ENCODE results near the gene C6. TPM values are rescaled to one million over a fixed set of nuclear protein-coding genes. Genes with fewer than 3 reads are reported as not detected.
"Not testable (repeated sequence)": the region's sequence is repeated elsewhere in the genome, so short reads cannot be mapped to it uniquely, and the experiment has no call there.

The C6 gene
- total RNA-seq, 2 experiments from 2014 or later: not detected

GRCh38 chr5:41223962-41224361 lies 10.6 kb upstream of the C6 start:
- Mint-ChIP-seq H3K4me1 (ENCODE audit: low read depth) (no peaks in the 10 kb centered on the region), H3K27ac (no peak overlapping the region), H3K36me3 (ENCODE audit: low read depth) (no peaks in the 10 kb centered on the region), H3K27me3 (ENCODE audit: low read depth) (no peaks in the 10 kb centered on the region), H3K9me3 (ENCODE audit: insufficient read depth) (peaks cover 4% of the 10 kb centered on the region), H3K4me3 (no peak overlapping the region)
- ATAC-seq (no peak), DNase-seq (no peak)
- ChIA-PET CTCF (no interaction called here), POLR2A (no interaction called here)

GRCh38 chr5:41219658-41220269 lies 6.4 kb upstream of the C6 start:
- Mint-ChIP-seq H3K27ac (no peak overlapping the region), H3K9me3 (ENCODE audit: insufficient read depth) (no peaks in the 10 kb centered on the region), H3K4me1 (ENCODE audit: low read depth) (no peaks in the 10 kb centered on the region), H3K36me3 (ENCODE audit: low read depth) (no peaks in the 10 kb centered on the region), H3K27me3 (ENCODE audit: low read depth) (no peaks in the 10 kb centered on the region), H3K4me3 (no peak overlapping the region)
- ChIA-PET CTCF (no interaction called here), POLR2A (no interaction called here)
- DNase-seq (no peak), ATAC-seq (no peak)

GRCh38 chr5:41218929-41219657 lies 5.8 kb upstream of the C6 start:
- ChIA-PET POLR2A (no interaction called here), CTCF (no interaction called here)
- Mint-ChIP-seq H3K27me3 (ENCODE audit: low read depth) (no peaks in the 10 kb centered on the region), H3K9me3 (ENCODE audit: insufficient read depth) (no peaks in the 10 kb centered on the region), H3K27ac (no peak overlapping the region), H3K36me3 (ENCODE audit: low read depth) (no peaks in the 10 kb centered on the region), H3K4me3 (no peak overlapping the region), H3K4me1 (ENCODE audit: low read depth) (no peaks in the 10 kb centered on the region)
- DNase-seq: no peak
- ATAC-seq: no peak

DNA sequence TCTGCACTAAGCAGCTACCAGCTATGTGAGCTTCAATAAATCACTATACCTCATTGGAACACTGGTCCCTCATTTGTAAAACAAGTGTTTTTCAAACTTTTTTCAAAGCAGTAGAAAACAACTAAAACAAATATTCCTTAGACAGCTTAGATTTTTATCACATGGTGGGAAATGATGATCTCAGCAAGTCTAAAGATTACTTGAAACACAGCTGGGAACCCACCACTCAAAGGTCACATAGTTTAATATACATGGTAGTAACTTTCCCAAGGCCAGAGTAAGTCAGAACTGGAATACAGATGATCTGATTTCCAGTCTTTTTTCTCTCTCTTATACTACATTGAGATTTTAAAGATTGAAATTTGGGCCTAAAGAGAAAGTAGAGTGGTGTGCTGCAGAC lies 850 bp upstream of the C6 start:
- Mint-ChIP-seq H3K4me3 (no peak overlapping the region), H3K27ac (no peak overlapping the region), H3K27me3 (ENCODE audit: low read depth) (no peaks in the 10 kb centered on the region), H3K4me1 (ENCODE audit: low read depth) (no peaks in the 10 kb centered on the region), H3K36me3 (ENCODE audit: low read depth) (no peaks in the 10 kb centered on the region), H3K9me3 (ENCODE audit: insufficient read depth) (no peaks in the 10 kb centered on the region)
- no peak for ATAC-seq
- ChIA-PET POLR2A (no interaction called here), CTCF (no interaction called here)
- DNase-seq: no peak

DNA sequence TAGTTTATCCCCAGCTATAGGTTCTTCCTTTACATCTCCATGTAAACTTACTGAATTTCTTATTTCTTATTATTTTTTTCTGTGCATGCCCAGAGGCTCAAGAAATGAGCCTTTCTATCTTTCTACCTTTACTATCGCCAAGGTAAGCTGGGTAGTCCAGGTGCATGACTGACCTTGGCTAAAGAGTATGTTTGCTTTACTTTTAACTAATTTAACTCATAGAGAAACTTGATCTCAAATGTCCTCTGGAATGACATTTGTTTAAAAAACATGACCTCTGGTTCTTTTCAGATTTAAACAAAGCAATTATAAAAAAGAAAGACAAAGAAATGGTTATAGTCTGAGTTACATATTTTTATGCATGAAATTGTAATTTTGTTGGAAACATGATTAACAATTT lies 397 bp downstream of the C6 start:
- CTCF ChIA-PET: no interaction called here
- Mint-ChIP-seq H3K9me3 (ENCODE audit: insufficient read depth) (no peaks in the 10 kb centered on the region), H3K27me3 (ENCODE audit: low read depth) (no peaks in the 10 kb centered on the region), H3K36me3 (ENCODE audit: low read depth) (no peaks in the 10 kb centered on the region), H3K4me1 (ENCODE audit: low read depth) (no peaks in the 10 kb centered on the region), H3K4me3 (no peak overlapping the region), H3K27ac (no peak overlapping the region)
- no peak for DNase-seq
- POLR2A ChIA-PET: no interaction called here
- no peak for ATAC-seq

DNA sequence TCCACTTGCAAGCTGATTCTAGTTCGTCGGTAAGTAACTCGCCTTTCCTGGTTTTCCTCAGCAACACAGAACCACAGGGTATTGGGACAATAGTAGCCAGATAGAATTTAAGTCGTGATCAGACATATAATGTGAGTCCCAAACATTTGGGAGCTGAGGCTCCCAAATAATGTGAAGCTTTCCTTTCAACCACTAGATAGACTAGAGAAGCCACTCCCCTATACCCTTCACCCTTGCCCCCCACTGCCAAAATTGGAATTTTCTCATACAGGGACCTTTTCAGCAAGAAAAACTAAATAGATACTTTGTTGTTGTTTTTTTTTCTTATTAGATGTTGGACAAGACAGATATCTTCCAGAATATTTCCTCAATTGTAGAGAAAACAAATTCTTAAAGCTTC lies 1.9 kb downstream of the C6 start:
- CTCF ChIA-PET: no interaction called here
- POLR2A ChIA-PET: no interaction called here
- H3K4me1 Mint-ChIP-seq (ENCODE audit: low read depth): no peaks in the 10 kb centered on the region

DNA sequence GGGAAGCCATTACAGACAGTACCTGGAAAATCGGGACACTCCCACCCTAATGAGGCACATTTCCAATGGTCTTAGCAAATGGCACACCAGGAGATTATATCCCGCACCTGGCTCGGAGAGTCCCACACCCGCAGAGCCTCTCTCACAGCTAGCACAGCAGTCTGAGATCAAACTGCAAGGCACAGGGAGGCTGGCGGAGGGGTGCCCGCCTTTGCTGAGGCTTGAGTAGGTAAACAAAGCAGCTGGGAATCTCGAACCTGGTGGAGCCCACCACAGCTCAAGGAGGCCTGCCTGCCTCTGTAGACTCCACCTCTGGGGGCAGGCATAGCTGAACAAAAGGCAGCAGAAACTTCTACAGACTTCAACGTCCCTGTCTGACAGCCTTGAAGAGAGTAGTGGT lies 7.9 kb downstream of the C6 start:
- H3K27me3 Mint-ChIP-seq (ENCODE audit: low read depth); ATAC-seq; H3K27ac Mint-ChIP-seq; H3K36me3 Mint-ChIP-seq (ENCODE audit: low read depth); CTCF ChIA-PET; H3K4me3 Mint-ChIP-seq; H3K4me1 Mint-ChIP-seq (ENCODE audit: low read depth); POLR2A ChIA-PET; DNase-seq; H3K9me3 Mint-ChIP-seq (ENCODE audit: insufficient read depth): not testable (repeated sequence)

More for the DNA sequence above, 1.9 kb downstream of the C6 start:
- DNase-seq (no peak), ATAC-seq (no peak)
- Mint-ChIP-seq H3K4me3 (no peak overlapping the region), H3K27ac (no peak overlapping the region), H3K9me3 (ENCODE audit: insufficient read depth) (no peaks in the 10 kb centered on the region), H3K36me3 (ENCODE audit: low read depth) (no peaks in the 10 kb centered on the region), H3K27me3 (ENCODE audit: low read depth) (no peaks in the 10 kb centered on the region)

- Mint-ChIP-seq H3K4me1 (ENCODE audit: low read depth) (no peaks in the 10 kb centered on the region), H3K9me3 (ENCODE audit: insufficient read depth) (peaks cover 4% of the 10 kb centered on the region), H3K4me3 (no peak overlapping the region), H3K36me3 (ENCODE audit: low read depth) (no peaks in the 10 kb centered on the region), H3K27me3 (ENCODE audit: low read depth) (no peaks in the 10 kb centered on the region), H3K27ac (no peak overlapping the region)
- ChIA-PET POLR2A (no interaction called here), CTCF (no interaction called here)
- ATAC-seq (no peak), DNase-seq (no peak)
These were observed 10.3 kb downstream of the C6 start for GRCh38 chr5:41203033-41203432.

DNA sequence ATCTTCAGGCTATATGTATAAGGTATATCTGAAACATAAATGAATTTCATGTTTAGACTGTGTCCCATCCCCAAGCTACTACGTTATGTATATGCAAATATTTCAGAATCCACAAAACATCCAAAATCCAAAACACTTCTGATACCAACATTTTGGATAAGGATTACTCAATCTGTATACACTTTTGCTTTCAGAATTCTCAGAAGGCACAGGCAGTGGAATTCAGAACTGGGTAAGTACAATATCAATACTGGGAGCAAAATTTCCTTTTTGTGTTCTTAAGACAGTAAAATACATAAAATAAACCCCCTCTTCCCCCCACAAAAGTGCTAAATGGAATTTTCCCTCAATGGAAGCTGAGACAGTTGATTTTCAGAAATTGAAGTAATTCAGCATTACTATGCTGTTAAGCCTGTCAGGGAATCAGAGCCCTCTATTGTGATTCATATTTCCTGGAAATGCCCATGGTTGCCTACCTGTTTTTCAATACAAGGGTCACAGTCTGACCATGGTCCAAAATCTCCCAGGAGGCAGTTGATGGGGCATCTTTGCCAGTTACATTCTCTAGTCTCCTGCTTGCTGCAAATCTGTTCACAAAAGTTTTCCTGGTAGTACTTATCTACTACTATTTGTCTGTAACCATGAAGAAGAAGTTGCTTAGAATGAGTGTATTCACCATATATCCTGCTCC lies 12.1 kb downstream of the C6 start:
- ChIA-PET POLR2A (no interaction called here), CTCF (no interaction called here)
- H3K9me3 Mint-ChIP-seq (ENCODE audit: insufficient read depth): peaks cover 4% of the 10 kb centered on the region
- ATAC-seq (no peak), DNase-seq (no peak)
- H3K36me3 Mint-ChIP-seq (ENCODE audit: low read depth): no peaks in the 10 kb centered on the region
- no peak overlapping the region for H3K4me3 Mint-ChIP-seq
- H3K27me3 Mint-ChIP-seq (ENCODE audit: low read depth): no peaks in the 10 kb centered on the region
- H3K4me1 Mint-ChIP-seq (ENCODE audit: low read depth): no peaks in the 10 kb centered on the region
- H3K27ac Mint-ChIP-seq: no peak overlapping the region

GRCh38 chr5:41200506-41200905 lies 12.8 kb downstream of the C6 start:
- H3K27me3 Mint-ChIP-seq (ENCODE audit: low read depth): no peaks in the 10 kb centered on the region
- ChIA-PET CTCF (no interaction called here), POLR2A (no interaction called here)
- H3K27ac Mint-ChIP-seq: no peak overlapping the region
- no peak overlapping the region for H3K4me3 Mint-ChIP-seq
- ATAC-seq: no peak
- DNase-seq: no peak
- H3K36me3 Mint-ChIP-seq (ENCODE audit: low read depth): no peaks in the 10 kb centered on the region
- H3K4me1 Mint-ChIP-seq (ENCODE audit: low read depth): no peaks in the 10 kb centered on the region
- H3K9me3 Mint-ChIP-seq (ENCODE audit: insufficient read depth): peaks cover 4% of the 10 kb centered on the region

DNA sequence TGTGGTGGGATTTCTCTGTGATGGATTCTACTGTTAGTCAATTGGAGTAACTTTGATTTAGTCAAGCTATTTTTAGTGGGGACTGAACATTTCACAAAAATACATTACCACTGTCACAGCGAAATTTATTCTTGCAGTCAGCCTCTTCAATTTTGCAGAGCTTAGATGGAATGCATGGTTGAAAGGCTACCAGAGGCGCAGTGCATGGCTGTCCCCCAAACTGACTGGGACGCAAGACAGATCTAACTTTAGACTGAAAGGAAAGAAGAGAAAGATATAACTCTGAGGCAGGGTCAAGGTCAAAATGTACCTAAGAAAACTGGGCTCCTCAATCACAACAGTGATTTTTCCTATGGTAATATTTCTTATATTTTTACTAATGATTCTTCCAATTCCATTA lies 13.7 kb downstream of the C6 start:
- Mint-ChIP-seq H3K4me1 (ENCODE audit: low read depth) (no peaks in the 10 kb centered on the region), H3K9me3 (ENCODE audit: insufficient read depth) (peaks cover 4% of the 10 kb centered on the region), H3K36me3 (ENCODE audit: low read depth) (no peaks in the 10 kb centered on the region), H3K27ac (no peak overlapping the region), H3K27me3 (ENCODE audit: low read depth) (no peaks in the 10 kb centered on the region), H3K4me3 (no peak overlapping the region)
- ChIA-PET POLR2A (no interaction called here), CTCF (no interaction called here)
- DNase-seq (no peak), ATAC-seq (no peak)

DNA sequence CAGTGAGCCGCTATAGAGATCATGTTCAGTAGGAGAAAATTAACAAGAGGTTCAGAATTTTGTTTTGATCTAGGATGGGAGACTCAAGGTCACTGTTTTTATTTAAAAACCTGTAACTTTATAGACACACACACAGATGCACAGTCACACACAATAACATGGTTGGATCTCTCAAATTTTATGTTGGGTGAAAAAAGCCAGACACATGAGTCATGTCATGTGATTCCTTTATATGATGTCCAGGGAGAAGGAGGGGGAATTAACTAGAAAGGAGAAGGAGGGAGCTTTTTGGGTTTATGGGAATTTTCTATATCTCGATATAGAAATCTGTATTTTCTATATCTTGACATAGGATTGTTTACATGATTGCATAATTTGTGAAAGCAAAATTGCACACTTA lies 17.1 kb downstream of the C6 start:
- DNase-seq (no peak), ATAC-seq (no peak)
- no peak overlapping the region for H3K27ac Mint-ChIP-seq
- ChIA-PET CTCF (no interaction called here), POLR2A (no interaction called here)
- no peak overlapping the region for H3K4me3 Mint-ChIP-seq
- H3K4me1 Mint-ChIP-seq (ENCODE audit: low read depth): no peaks in the 10 kb centered on the region
- no peaks in the 10 kb centered on the region for H3K9me3 Mint-ChIP-seq (ENCODE audit: insufficient read depth)
- no peaks in the 10 kb centered on the region for H3K36me3 Mint-ChIP-seq (ENCODE audit: low read depth)
- no peaks in the 10 kb centered on the region for H3K27me3 Mint-ChIP-seq (ENCODE audit: low read depth)

DNA sequence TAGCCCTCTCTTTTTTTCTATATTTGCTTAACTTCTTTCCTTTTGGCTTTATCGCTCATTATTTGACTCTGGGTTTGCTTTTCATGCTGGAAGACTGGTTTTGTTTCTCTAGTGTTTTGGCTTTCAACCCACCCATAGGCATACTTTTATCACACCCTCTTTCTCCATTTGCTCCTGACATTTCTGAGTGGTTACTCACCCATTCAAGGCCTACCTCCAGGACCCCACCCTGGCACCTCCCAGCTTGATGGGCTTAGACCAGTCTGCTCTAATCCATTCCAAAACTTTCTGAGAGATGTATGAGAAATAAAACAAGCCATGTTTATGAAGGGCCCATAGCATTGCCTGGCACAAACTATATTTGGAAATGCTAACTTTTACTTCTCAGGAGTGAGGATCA lies 18.1 kb downstream of the C6 start:
- Mint-ChIP-seq H3K4me1 (ENCODE audit: low read depth) (no peaks in the 10 kb centered on the region), H3K27ac (no peak overlapping the region), H3K27me3 (ENCODE audit: low read depth) (no peaks in the 10 kb centered on the region), H3K9me3 (ENCODE audit: insufficient read depth) (no peaks in the 10 kb centered on the region), H3K36me3 (ENCODE audit: low read depth) (no peaks in the 10 kb centered on the region), H3K4me3 (no peak overlapping the region)
- no peak for DNase-seq
- POLR2A ChIA-PET: no interaction called here
- CTCF ChIA-PET: no interaction called here
- ATAC-seq: no peak
